Thymus (tissue), 11 donors: Measurements from ENCODE around the gene GRIK3. TPM values are rescaled to one million over a fixed set of nuclear protein-coding genes. Genes with fewer than 3 reads are reported as not detected.

Experiments
- DNase-seq, 9 donors: peaks; one replicate each; pipeline ENCODE4 v3.0.0-alpha.2; 2013; ENCODE audit warnings: low spot score in 9 of 9, low read depth in 6 of 9, missing footprints in 1 of 9
- H3K27ac ChIP-seq, 2 donors: one replicate each; pipeline ENCODE4 v1.5.1; 2013; ENCODE audit warnings: control low read depth in 1 of 2, low read depth in 1 of 2, low read length in 1 of 2, mild to moderate bottlenecking in 1 of 2, moderate library complexity in 1 of 2
- H3K27me3 ChIP-seq, 2 donors: one replicate each; pipeline ENCODE4 v1.5.1; 2013; ENCODE audit warnings: low read length in 1 of 2; ENCODE audit not compliant: control insufficient read depth in 2 of 2, insufficient read depth in 1 of 2
- H3K36me3 ChIP-seq, 2 donors: one replicate each; pipeline ENCODE4 v1.5.1; 2013; ENCODE audit warnings: low read length in 1 of 2, mild to moderate bottlenecking in 1 of 2, moderate library complexity in 1 of 2; ENCODE audit not compliant: control insufficient read depth in 2 of 2, insufficient read depth in 2 of 2
- H3K4me1 ChIP-seq, 2 donors: one replicate each; pipeline ENCODE4 v1.5.1; 2013; ENCODE audit warnings: low read length in 2 of 2; ENCODE audit not compliant: control insufficient read depth in 2 of 2, insufficient read depth in 2 of 2
- H3K4me3 ChIP-seq, 2 donors: one replicate each; pipeline ENCODE4 v1.5.1; 2013; ENCODE audit warnings: low read length in 2 of 2, control low read depth in 1 of 2, mild to moderate bottlenecking in 1 of 2
- H3K9me3 ChIP-seq, 2 donors: one replicate each; pipeline ENCODE4 v1.5.1; 2013; ENCODE audit warnings: low read length in 1 of 2, mild to moderate bottlenecking in 1 of 2; ENCODE audit not compliant: control insufficient read depth in 2 of 2, insufficient read depth in 1 of 2
- WGBS: extraction: QIAGEN DNeasy Blood & Tissue Kit; methylation state at CpG from one replicate; pipeline ENCODE4 v1.1.7; 2013; 5-methylcytosine and 5-hydroxymethylcytosine counted together
- polyA plus RNA-seq: library from polyadenylated mRNA; stranded (reverse); fragments of 200-250 nt; gene quantifications from one replicate; pipeline ENCODE4 v1.2.3, GENCODE V29; 2013
- total RNA-seq: library from RNA; stranded (reverse); fragments of 120-200 nt; gene quantifications from one replicate; pipeline ENCODE4 v1.2.4, GENCODE V29; 2013
- donor health status: healthy.

The GRIK3 gene
- total and polyA plus RNA-seq, 2 donors = 0.05 to 0.16 TPM

- H3K27ac ChIP-seq = no peak overlapping the region
- H3K4me3 ChIP-seq = no peak overlapping the region
- no peaks in the 10 kb centered on the region for H3K9me3 ChIP-seq
- WGBS = 24% methylated on average over 13 of the region's 13 CpGs
- no peaks in the 10 kb centered on the region for H3K36me3 ChIP-seq
- H3K4me1 ChIP-seq = no peaks in the 10 kb centered on the region
- DNase-seq = no peak
- H3K27me3 ChIP-seq = no peaks in the 10 kb centered on the region
Observed at GRCh38 chr1:36982709-36983108, 51.6 kb downstream of the GRIK3 start.

GRCh38 chr1:36981771-36982622, 52.3 kb downstream of the GRIK3 start:
- Histone ChIP-seq H3K36me3 (no peaks in the 10 kb centered on the region), H3K27me3 (no peaks in the 10 kb centered on the region), H3K9me3 (no peaks in the 10 kb centered on the region), H3K27ac (no peak overlapping the region), H3K4me3 (no peak overlapping the region), H3K4me1 (no peaks in the 10 kb centered on the region)
- 76% methylated on average over 18 of the region's 18 CpGs for WGBS
- DNase-seq = no peak

GRCh38 chr1:36981126-36981525, 53.2 kb downstream of the GRIK3 start:
- 93% methylated on average over 2 of the region's 2 CpGs for WGBS
- H3K27me3 ChIP-seq = no peaks in the 10 kb centered on the region

GRCh38 chr1:36977731-36978406, 56.4 kb downstream of the GRIK3 start:
- Histone ChIP-seq H3K4me3 (no peak overlapping the region), H3K4me1 (no peaks in the 10 kb centered on the region), H3K27me3 (no peaks in the 10 kb centered on the region), H3K9me3 (no peaks in the 10 kb centered on the region), H3K27ac (no peak overlapping the region), H3K36me3 (no peaks in the 10 kb centered on the region)
- 85% methylated on average over 9 of the region's 9 CpGs for WGBS
- no peak for DNase-seq

More at GRCh38 chr1:36981126-36981525, 53.2 kb downstream of the GRIK3 start:
- Histone ChIP-seq H3K27ac (no peak overlapping the region), H3K4me3 (no peak overlapping the region), H3K4me1 (no peaks in the 10 kb centered on the region), H3K9me3 (no peaks in the 10 kb centered on the region), H3K36me3 (no peaks in the 10 kb centered on the region)
- DNase-seq = no peak

- H3K36me3 ChIP-seq = no peaks in the 10 kb centered on the region
- DNase-seq = no peak
- no peak overlapping the region for H3K27ac ChIP-seq
- no peak overlapping the region for H3K4me3 ChIP-seq
- 75% methylated on average over 5 of the region's 5 CpGs for WGBS
- H3K27me3 ChIP-seq = no peaks in the 10 kb centered on the region
- H3K9me3 ChIP-seq = no peaks in the 10 kb centered on the region
- no peaks in the 10 kb centered on the region for H3K4me1 ChIP-seq
Observed at GRCh38 chr1:36975642-36976041, 58.7 kb downstream of the GRIK3 start.

GRCh38 chr1:36973056-36973455, 61.3 kb downstream of the GRIK3 start:
- Histone ChIP-seq H3K27ac (no peak overlapping the region), H3K36me3 (no peaks in the 10 kb centered on the region), H3K27me3 (no peaks in the 10 kb centered on the region), H3K4me1 (no peaks in the 10 kb centered on the region), H3K4me3 (no peak overlapping the region), H3K9me3 (no peaks in the 10 kb centered on the region)
- no peak for DNase-seq
- 94% methylated on average over 4 of the region's 4 CpGs for WGBS

GRCh38 chr1:36971852-36972618, 62.3 kb downstream of the GRIK3 start:
- Histone ChIP-seq H3K27ac (no peak overlapping the region), H3K27me3 (no peaks in the 10 kb centered on the region), H3K4me3 (no peak overlapping the region), H3K4me1 (no peaks in the 10 kb centered on the region), H3K9me3 (no peaks in the 10 kb centered on the region), H3K36me3 (no peaks in the 10 kb centered on the region)
- WGBS = 80% methylated on average over 14 of the region's 14 CpGs
- no peak for DNase-seq

- Histone ChIP-seq H3K27ac (no peak overlapping the region), H3K27me3 (no peaks in the 10 kb centered on the region), H3K4me1 (no peaks in the 10 kb centered on the region), H3K36me3 (no peaks in the 10 kb centered on the region), H3K4me3 (no peak overlapping the region), H3K9me3 (no peaks in the 10 kb centered on the region)
- DNase-seq = no peak
- 83% methylated on average over 3 of the region's 3 CpGs for WGBS
Observed at GRCh38 chr1:36968730-36969129, 65.6 kb downstream of the GRIK3 start.

GRCh38 chr1:36966242-36966641, 68.1 kb downstream of the GRIK3 start:
- Histone ChIP-seq H3K9me3 (no peaks in the 10 kb centered on the region), H3K4me1 (no peaks in the 10 kb centered on the region), H3K27me3 (no peaks in the 10 kb centered on the region), H3K36me3 (no peaks in the 10 kb centered on the region), H3K27ac (no peak overlapping the region), H3K4me3 (no peak overlapping the region)
- 54% methylated on average over 3 of the region's 3 CpGs for WGBS
- DNase-seq = peak in 3 of 9 donors; percentile 2 to 8 (median 6)
